Epithelial cell of umbilical artery (primary cell): ENCODE results near the gene ODAD3. TPM values are rescaled to one million over a fixed set of nuclear protein-coding genes. Genes with fewer than 3 reads are reported as not detected.

Source experiments
- total RNA-seq: library from RNA; depleted of rRNA; stranded (reverse); fragments of >200 nt; gene quantifications from 2 replicates; pipeline ENCODE4 v1.2.3, GENCODE V29; 2014

ODAD3 gene
- total RNA-seq, result under 0.01 TPM in 1 of 2 replicates, not detected in the other

GRCh38 chr19:11435057-11435832 is at the start of gene ODAD3, which contains the start of gene PRKCSH:
Gene ODAD3, minus strand, starts transcription at chr19:11435121. Its CDS starts 105 bp downstream, at chr19:11435016.
Gene PRKCSH, plus strand, starts transcription at chr19:11435635. Its CDS starts 483 bp downstream, at chr19:11436118.

GRCh38 chr19:11480715-11481533 is 46.0 kb upstream of the ODAD3 start, which contains the start of gene ELAVL3:
Gene ELAVL3, minus strand, starts transcription at chr19:11481046. Its CDS starts 438 bp downstream, at chr19:11480608.

GRCh38 chr19:11418549-11419506 is 16.1 kb downstream of the ODAD3 start, which contains the start of gene RGL3:
Gene RGL3, minus strand, starts transcription at chr19:11419314. Its CDS starts 36 bp downstream, at chr19:11419278.

GRCh38 chr19:11374433-11375142 is 60.3 kb downstream of the ODAD3 start, which contains the start of gene SWSAP1:
Gene SWSAP1, plus strand, starts transcription at chr19:11374666. Its CDS starts 15 bp downstream, at chr19:11374681.

Other genes with a start within 250 kb of the ODAD3 start
- gene KANK2, start 237.6 kb downstream of the ODAD3 start, total RNA-seq, result 59.4 and 74.8 TPM in 2 replicates
- not detected in 2 replicates for gene ANGPTL8, start 195.5 kb downstream of the ODAD3 start, total RNA-seq
- gene DOCK6, start 172.6 kb downstream of the ODAD3 start, total RNA-seq, result 39.8 and 71.5 TPM in 2 replicates
- gene TSPAN16, start 139.0 kb downstream of the ODAD3 start, total RNA-seq, result not detected in 2 replicates
- 31.8 and 32.2 TPM in 2 replicates for gene RAB3D, start 95.5 kb downstream of the ODAD3 start, total RNA-seq
- gene TMEM205, start 88.9 kb downstream of the ODAD3 start, total RNA-seq, result 133 and 199 TPM in 2 replicates
- gene CCDC159, start 88.6 kb downstream of the ODAD3 start, total RNA-seq, result 3.8 and 6.2 TPM in 2 replicates
- gene PLPPR2, start 79.7 kb downstream of the ODAD3 start, total RNA-seq, result 3.8 and 6.2 TPM in 2 replicates
- 0.61 and 0.65 TPM in 2 replicates for gene SWSAP1, start 60.5 kb downstream of the ODAD3 start, total RNA-seq
- 5.6 and 6.8 TPM in 2 replicates for gene EPOR, start 50.8 kb downstream of the ODAD3 start, total RNA-seq
- 2.1 and 3.2 TPM in 2 replicates for gene RGL3, start 15.8 kb downstream of the ODAD3 start, total RNA-seq
- 99.2 and 102 TPM in 2 replicates for gene PRKCSH, start 514 bp upstream of the ODAD3 start, total RNA-seq
- gene ELAVL3, start 45.9 kb upstream of the ODAD3 start, total RNA-seq, result not detected in 2 replicates
- 6.8 and 7.9 TPM in 2 replicates for gene ZNF653, start 70.7 kb upstream of the ODAD3 start, total RNA-seq
- 34.1 and 38.9 TPM in 2 replicates for gene ECSIT, start 94.0 kb upstream of the ODAD3 start, total RNA-seq
- 0.32 and 2.0 TPM in 2 replicates for gene CNN1, start 103.7 kb upstream of the ODAD3 start, total RNA-seq
- gene ELOF1, start 124.1 kb upstream of the ODAD3 start, total RNA-seq, result 24.5 and 30.2 TPM in 2 replicates
- gene ACP5, start 142.5 kb upstream of the ODAD3 start, total RNA-seq, result not detected in 2 replicates
- 21.9 and 25.7 TPM in 2 replicates for gene ZNF627, start 162.4 kb upstream of the ODAD3 start, total RNA-seq